Measurements from ENCODE around the gene PGAP1. TPM values are rescaled to one million over a fixed set of nuclear protein-coding genes. Genes with fewer than 3 reads are reported as not detected.

PGAP1 gene
- total RNA-seq, 1 experiment from 2014 or later = 29.4 TPM

GRCh38 chr2:196884368-196884767 lies 42.1 kb downstream of the PGAP1 start (continued):
- no peak for TF ChIP-seq AFF4 (CRISPR knock-in tag; IDR thresholded peaks at IDR 0.05; ENCODE audit: borderline replicate concordance)
- no peak for TF ChIP-seq NR1H2 (CRISPR knock-in tag; IDR thresholded peaks at IDR 0.05)
- no peak for TF ChIP-seq ZNF263 (CRISPR knock-in tag; IDR thresholded peaks at IDR 0.05; ENCODE audit: low read depth)
- no peak for TF ChIP-seq USF1 (CRISPR knock-in tag; IDR thresholded peaks at IDR 0.05)
- no peak for TF ChIP-seq CREM (CRISPR knock-in tag; IDR thresholded peaks at IDR 0.05)
- TF ChIP-seq E2F1 (CRISPR knock-in tag; IDR thresholded peaks at IDR 0.05) = no peak
- TF ChIP-seq ZNF121 (CRISPR knock-in tag; IDR thresholded peaks at IDR 0.05) = no peak
- TF ChIP-seq NR3C1 (CRISPR knock-in tag; conservative IDR thresholded peaks at IDR 0.05; ENCODE audit: low read depth) = no peak
- TF ChIP-seq ZNF317 (CRISPR knock-in tag; IDR thresholded peaks at IDR 0.05; ENCODE audit: borderline replicate concordance, low read depth) = no peak
- no peak for TF ChIP-seq CBFB (CRISPR knock-in tag; IDR thresholded peaks at IDR 0.05; ENCODE audit: low read depth)

GRCh38 chr2:196876364-196876763 lies 50.1 kb downstream of the PGAP1 start:
- TF ChIP-seq JUN (CRISPR knock-in tag; IDR thresholded peaks at IDR 0.05) = no peak
- Mint-ChIP-seq H3K4me1 (no peaks in the 10 kb centered on the region), H3K27ac (no peak overlapping the region), H3K9me3 (peaks cover 5% of the 10 kb centered on the region; the same call in 1 of the 2 replicates), H3K36me3 (peaks cover 22% of the 10 kb centered on the region), H3K4me3 (no peak overlapping the region), H3K27me3 (ENCODE audit: low read depth) (no peaks in the 10 kb centered on the region)
- DNase-seq (ENCODE audit: low spot score) = no peak
- ChIA-PET CTCF (no interaction called here), POLR2A (no interaction called here)
- ATAC-seq = no peak

GRCh38 chr2:196875414-196875813 lies 51.1 kb downstream of the PGAP1 start:
- H3K9me3 Mint-ChIP-seq = no peaks in the 10 kb centered on the region
- H3K4me3 Mint-ChIP-seq = no peak overlapping the region
- no peaks in the 10 kb centered on the region for H3K27me3 Mint-ChIP-seq (ENCODE audit: low read depth)
- no peak for TF ChIP-seq OVOL2 (CRISPR knock-in tag; IDR thresholded peaks at IDR 0.05; ENCODE audit: borderline replicate concordance)
- no peak for TF ChIP-seq ZNF121 (CRISPR knock-in tag; IDR thresholded peaks at IDR 0.05)
- TF ChIP-seq JAZF1 (CRISPR knock-in tag; IDR thresholded peaks at IDR 0.05) = no peak
- TF ChIP-seq PRRX2 (CRISPR knock-in tag; IDR thresholded peaks at IDR 0.05) = no peak
- no peak for TF ChIP-seq ZNF423 (CRISPR knock-in tag; IDR thresholded peaks at IDR 0.05)
- no peak for DNase-seq (ENCODE audit: low spot score)
- H3K27ac Mint-ChIP-seq = no peak overlapping the region
- ChIA-PET CTCF (no interaction called here), POLR2A (no interaction called here)
- H3K4me1 Mint-ChIP-seq = no peaks in the 10 kb centered on the region
- H3K36me3 Mint-ChIP-seq = peaks cover 21% of the 10 kb centered on the region
- no peak for ATAC-seq

GRCh38 chr2:196873511-196873910 lies 53.0 kb downstream of the PGAP1 start:
- POLR2A ChIA-PET = no interaction called here

More at GRCh38 chr2:196873511-196873910, 53.0 kb downstream of the PGAP1 start:
- H3K27ac Mint-ChIP-seq = no peak overlapping the region
- ATAC-seq (no peak), DNase-seq (ENCODE audit: low spot score) (no peak)
- TF ChIP-seq TEAD1 (CRISPR knock-in tag; IDR thresholded peaks at IDR 0.05) = no peak
- no peak for TF ChIP-seq GTF2I (CRISPR knock-in tag; conservative IDR thresholded peaks at IDR 0.05)
- no peak for TF ChIP-seq ZNF416 (CRISPR knock-in tag; IDR thresholded peaks at IDR 0.05)
- no peak for TF ChIP-seq FOXK1 (CRISPR knock-in tag; IDR thresholded peaks at IDR 0.05)
- TF ChIP-seq ATF6 (CRISPR knock-in tag; IDR thresholded peaks at IDR 0.05) = no peak
- no peak for TF ChIP-seq TCF7 (CRISPR knock-in tag; IDR thresholded peaks at IDR 0.05; ENCODE audit: low read depth)
- TF ChIP-seq ZNF671 (CRISPR knock-in tag; IDR thresholded peaks at IDR 0.05) = no peak
- no peak for TF ChIP-seq NFYB (CRISPR knock-in tag; conservative IDR thresholded peaks at IDR 0.05; ENCODE audit: low read depth)
- H3K4me1 Mint-ChIP-seq = no peaks in the 10 kb centered on the region
- CTCF ChIA-PET = no interaction called here
- no peaks in the 10 kb centered on the region for H3K9me3 Mint-ChIP-seq
- peaks cover 15% of the 10 kb centered on the region for H3K36me3 Mint-ChIP-seq
- no peaks in the 10 kb centered on the region for H3K27me3 Mint-ChIP-seq (ENCODE audit: low read depth)
- H3K4me3 Mint-ChIP-seq = no peak overlapping the region

Data from WTC11 (cell line).